Measurements from ENCODE around the gene IGFBP4.
"Not testable (repeated sequence)": the region's sequence is repeated elsewhere in the genome, so short reads cannot be mapped to it uniquely, and the experiment has no call there.

IGFBP4 gene

DNA sequence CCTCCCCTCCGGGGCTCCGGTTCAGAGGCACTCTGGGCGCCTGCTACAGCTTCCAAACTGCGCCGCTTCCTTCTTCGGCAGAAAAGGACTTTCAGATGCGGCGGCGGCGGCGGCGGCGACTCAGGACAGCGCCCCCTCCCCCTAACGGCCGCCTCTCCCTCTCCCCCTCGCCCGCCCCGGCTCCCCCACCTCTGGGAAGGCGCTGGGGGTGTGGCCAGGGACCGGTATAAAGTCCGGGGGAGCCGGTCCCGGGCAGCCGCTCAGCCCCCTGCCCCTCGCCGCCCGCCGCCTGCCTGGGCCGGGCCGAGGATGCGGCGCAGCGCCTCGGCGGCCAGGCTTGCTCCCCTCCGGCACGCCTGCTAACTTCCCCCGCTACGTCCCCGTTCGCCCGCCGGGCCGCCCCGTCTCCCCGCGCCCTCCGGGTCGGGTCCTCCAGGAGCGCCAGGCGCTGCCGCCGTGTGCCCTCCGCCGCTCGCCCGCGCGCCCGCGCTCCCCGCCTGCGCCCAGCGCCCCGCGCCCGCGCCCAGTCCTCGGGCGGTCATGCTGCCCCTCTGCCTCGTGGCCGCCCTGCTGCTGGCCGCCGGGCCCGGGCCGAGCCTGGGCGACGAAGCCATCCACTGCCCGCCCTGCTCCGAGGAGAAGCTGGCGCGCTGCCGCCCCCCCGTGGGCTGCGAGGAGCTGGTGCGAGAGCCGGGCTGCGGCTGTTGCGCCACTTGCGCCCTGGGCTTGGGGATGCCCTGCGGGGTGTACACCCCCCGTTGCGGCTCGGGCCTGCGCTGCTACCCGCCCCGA, at the start of gene IGFBP4:
Gene IGFBP4 (plus strand): TSS at position 255 of the 792 bp plus-strand sequence. CDS start 286 bp downstream, at position 541.
- in situ Hi-C loops (cut with MboI; ENCODE audit: low sequenced_read_pairs) = no loop called here

DNA sequence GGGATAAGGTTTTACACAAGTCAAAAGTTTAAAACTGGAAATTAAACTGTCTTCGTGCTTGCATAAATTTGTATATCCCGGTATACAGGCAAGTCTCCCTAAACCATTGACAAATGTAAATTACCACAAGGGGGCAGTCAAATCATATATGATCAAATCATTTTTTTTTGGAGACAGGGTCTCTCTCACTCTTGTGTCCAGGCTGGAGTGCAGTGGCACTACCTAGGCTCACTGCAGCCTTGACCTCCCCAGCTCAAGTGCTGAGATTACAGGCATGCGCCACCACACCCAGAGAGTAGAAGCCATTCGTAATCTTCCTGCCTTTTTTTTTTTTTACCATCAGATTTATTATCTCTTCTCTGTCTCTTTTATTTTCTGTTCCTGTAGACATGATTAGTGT, 44.1 kb upstream of the IGFBP4 start:
- in situ Hi-C loops (cut with MboI; ENCODE audit: low sequenced_read_pairs) = no loop called here

DNA sequence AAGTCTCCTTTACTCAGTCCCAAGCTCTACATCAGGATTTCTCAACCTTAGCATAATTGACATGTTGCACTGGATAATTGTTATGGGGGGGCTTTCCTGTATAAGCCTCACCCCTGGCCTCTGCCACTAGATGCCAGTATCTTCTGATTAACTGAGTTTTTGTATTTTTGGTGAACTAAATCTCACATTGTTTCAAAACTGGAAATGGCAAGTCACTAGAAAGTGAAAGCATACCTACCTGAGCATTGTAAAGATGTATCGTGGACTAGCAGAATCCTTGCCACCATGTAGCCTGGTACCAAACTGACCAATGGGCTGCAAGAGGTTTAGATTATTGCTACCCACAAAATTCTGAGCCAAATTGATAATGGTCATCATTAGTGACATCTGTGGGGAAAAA, 40.6 kb upstream of the IGFBP4 start:
- in situ Hi-C loops (cut with MboI; ENCODE audit: low sequenced_read_pairs) = no loop called here

DNA sequence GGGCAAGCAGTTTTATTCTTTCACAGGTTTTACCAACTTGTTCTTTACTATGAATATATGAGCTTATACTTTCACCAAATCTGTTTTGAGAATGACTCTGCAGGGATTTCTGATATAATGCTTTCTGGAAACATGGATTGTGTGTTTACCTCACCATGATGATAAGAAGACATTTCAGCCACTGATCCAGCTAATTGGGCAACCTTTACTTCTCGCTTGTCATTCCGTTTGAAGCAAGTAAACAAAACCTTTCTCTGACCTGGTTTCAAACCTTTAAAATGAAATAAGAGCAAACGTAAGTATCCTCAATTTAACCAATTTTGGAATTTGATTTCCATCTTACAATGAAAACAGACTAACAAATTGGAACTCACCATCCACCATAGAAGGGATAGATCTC, 39.2 kb upstream of the IGFBP4 start:
- in situ Hi-C loops (cut with MboI; ENCODE audit: low sequenced_read_pairs) = no loop called here

DNA sequence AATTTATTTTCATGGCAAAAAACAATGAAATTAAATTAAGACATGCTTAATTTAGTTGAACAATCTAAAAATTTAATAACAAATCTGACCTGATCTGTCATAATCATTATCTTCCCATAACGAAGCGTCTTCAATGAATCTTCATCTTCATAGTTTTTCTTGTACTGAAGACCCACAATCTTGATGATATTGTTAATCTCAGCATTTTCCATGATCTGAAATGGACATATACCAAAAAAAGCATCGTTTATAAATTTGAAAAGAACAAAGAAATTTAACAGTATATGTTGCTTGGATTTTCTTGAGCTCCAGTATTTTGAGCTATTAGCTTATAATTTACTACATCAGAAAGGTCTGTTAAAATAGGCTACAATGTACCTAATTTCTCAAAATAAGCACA, 35.8 kb upstream of the IGFBP4 start:
- in situ Hi-C loops (cut with MboI; ENCODE audit: low sequenced_read_pairs) = no loop called here

DNA sequence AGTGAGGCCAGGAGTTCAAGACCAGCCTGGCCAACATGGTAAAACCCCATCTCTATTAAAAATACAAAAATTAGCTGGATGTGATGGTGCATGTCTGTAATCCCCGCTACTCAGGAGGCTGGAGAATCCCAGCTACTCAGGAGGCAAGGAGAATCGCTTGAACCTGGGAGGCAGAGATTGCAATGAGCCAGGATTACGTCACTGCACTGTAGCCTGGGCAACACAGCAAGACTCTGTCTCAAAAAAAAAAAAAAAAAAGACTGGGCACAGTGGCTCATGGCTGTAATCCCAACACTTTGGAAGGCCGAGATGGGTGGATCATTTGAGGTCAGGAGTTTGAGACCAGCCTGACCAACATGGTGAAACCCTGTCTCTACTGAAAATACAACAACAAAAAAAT, 33.7 kb upstream of the IGFBP4 start:
- in situ Hi-C loops (cut with MboI; ENCODE audit: low sequenced_read_pairs) = not testable (repeated sequence)

DNA sequence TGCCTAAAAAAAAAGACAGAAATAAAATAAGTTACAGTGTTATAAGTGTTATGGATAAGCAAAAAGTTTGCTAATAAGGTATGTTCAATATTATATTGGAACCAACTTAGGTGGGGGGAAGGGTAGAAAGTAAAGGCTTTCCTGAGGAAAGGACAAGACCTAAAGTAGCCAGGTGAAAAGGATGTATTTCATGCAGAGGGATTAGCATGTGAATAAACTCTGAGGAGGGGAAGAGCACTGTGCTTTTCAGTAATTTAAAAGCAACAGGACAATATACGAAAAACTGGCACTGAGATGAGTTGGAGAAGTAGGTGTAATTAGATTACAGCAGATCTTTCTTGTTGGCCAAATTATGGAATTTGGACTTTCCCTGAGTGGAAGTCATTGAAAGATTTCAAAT, 33.2 kb upstream of the IGFBP4 start:
- in situ Hi-C loops (cut with MboI; ENCODE audit: low sequenced_read_pairs) = no loop called here

DNA sequence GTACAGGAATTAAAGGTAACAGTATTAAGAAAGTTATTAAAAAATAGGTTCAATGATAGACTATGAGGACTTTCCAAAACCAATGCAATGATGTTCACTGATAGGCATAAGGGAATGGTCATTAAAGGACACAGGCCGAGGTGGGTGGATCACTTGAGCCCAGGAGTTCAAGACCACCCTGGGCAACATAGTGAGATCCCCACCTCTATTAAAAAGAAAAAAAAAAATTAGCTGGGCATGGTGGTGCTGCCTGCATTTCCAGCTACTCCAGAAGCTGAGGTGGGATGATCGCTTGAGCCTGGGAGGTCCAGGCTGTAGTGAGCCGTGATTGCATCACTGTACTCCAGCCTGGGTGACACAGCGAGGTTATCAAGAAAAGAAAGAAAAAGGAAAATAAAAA, 31.4 kb upstream of the IGFBP4 start:
- in situ Hi-C loops (cut with MboI; ENCODE audit: low sequenced_read_pairs) = no loop called here

DNA sequence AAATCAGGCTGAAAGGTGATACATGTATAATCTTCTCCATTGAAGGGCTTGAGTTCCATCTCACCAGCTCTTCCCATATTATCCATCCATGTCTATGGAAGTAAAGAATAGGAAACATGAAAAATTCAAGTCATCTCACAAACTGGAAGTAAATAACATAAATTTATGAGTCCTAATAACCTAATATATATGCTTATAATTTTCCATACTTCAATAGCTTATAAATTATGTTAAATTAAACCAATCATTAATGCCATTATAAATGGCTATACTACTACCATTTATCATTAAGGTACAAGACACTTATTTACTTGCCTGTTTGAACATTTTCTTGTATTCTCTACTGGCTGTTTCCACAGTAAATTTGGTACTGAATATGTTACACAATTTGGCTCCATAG, 30.4 kb upstream of the IGFBP4 start:
- in situ Hi-C loops (cut with MboI; ENCODE audit: low sequenced_read_pairs) = no loop called here

DNA sequence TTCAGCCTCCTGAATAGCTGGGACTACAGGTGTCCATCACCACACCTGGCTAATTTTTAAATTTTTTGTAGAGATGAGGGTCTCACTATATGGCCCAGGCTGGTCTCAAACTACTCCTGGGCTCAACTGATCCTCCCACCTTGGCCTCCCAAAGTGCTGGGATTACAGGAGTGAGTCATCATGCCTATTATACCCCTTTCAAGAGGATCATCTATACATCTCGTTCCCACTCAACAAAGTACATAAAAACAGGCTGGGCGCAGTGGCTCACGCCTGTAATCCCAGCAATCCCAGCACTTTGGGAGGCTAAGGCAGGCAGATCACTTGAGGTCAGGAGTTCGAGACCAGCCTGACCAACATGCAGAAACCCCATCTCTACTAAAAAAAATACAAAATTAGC, 28.9 kb upstream of the IGFBP4 start:
- in situ Hi-C loops (cut with MboI; ENCODE audit: low sequenced_read_pairs) = not testable (repeated sequence)

DNA sequence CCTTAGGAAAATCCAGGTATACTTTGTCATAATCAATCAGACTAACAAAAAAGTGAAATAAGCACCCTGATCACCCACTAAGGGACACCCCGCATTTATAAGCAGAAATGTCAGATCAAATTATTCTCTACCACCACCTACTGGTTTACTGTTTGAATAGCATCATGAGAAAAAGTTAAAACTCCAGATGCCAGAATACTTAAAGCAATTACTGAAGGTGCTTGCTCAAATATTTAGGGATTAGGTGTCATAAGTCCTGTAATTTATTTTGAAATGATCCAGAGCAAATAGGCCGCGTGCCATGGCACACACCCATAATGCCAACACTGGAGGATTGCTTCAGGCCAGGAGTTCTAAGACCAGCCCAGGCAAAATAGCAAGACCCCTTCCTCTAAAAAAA, 27.9 kb upstream of the IGFBP4 start:
- in situ Hi-C loops (cut with MboI; ENCODE audit: low sequenced_read_pairs) = no loop called here

DNA sequence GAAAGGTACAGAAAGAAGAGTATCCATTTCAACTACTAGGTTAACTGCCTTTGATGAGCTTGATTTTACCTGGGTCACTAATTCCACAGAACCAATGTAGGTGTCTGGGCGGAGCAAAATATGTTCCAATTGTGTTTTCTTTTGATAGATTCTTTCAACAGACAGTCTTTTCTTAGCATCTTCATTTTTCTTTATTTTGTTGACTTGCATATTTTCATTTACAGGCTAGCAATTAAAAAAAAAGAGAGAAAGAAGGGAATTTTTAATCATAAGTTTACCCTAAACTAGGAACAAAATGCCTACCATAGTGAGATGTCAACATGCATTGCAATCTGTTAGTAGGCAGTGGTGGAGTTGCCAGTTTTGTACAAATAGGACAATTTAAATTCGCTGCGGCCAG, 26.6 kb upstream of the IGFBP4 start:
- in situ Hi-C loops (cut with MboI; ENCODE audit: low sequenced_read_pairs) = no loop called here

DNA sequence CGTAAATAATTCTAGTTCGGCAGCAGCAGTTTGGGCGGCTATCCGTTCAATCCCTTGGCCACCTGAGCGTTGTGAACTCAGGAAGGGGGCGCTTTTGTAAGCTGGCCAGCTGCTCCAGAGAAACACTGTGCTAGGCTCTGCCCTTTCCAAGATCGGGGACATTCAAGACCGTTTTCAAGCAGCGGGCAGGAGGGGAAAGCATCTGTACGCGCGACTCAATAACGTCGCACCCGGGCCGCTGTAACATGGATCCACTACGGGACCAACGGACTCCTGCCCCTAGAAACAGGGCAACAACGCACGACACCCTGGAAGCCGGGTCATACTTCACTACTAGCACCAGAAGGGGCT, 26.0 kb upstream of the IGFBP4 start:
- in situ Hi-C loops (cut with MboI; ENCODE audit: low sequenced_read_pairs) = no loop called here

DNA sequence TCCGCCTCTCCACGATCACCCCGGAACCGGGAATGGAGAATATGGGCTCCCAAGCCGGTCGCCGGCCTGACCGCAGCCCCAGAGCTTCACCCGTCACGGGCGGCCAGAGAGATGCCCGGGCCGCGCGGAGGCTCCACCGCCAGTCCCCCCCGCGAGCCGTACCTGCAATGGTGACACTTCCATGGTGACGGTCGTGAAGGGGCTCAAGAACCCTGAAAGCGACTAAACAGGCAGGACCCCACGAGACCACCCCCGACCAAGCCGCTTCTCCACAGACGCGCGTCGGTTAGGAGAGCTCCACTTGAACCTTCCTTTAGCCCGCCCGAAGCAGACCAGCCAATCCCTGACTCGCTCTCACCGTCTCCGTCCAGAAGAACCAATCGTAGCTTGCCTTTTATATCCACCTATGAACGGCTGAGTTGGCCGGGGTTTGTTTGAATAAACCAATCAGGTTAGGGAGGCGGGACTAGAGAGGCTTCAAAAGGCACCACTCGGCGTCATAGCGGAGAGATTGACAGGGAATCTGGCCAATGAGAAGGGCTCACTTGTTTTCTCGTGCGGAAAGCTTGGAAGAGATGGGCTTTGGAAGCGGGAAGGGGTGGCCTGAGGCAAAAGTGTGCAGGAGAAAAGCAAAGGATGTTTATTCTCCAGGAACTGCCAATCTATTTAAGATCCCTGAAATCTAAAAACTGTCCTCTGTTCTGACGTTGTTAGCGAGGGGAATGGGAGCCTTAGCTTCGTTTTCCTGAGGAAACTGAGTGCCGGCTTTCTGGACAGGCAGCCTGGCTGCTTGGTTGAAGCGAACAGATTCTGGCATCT, 25.4 kb upstream of the IGFBP4 start, which contains the start of gene TOP2A:
Gene TOP2A (minus strand): TSS at position 288 of the 819 bp plus-strand sequence. CDS start 105 bp downstream, at position 183.
- in situ Hi-C loops (cut with MboI; ENCODE audit: low sequenced_read_pairs) = no loop called here

DNA sequence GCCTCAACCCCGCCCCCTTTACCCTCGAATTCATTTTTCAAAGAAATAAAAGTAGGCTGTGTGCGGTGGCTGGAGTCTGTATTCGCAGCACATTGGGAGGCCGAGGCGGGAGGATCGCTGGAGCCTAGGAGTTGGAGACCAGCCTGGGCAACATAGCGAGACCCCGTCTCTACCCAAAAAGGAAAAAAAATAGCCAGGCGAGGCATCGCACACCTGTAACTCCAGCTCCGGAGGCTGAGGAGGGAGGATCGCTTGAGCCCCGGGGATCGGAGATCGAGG, 24.9 kb upstream of the IGFBP4 start:
- in situ Hi-C loops (cut with MboI; ENCODE audit: low sequenced_read_pairs) = no loop called here

DNA sequence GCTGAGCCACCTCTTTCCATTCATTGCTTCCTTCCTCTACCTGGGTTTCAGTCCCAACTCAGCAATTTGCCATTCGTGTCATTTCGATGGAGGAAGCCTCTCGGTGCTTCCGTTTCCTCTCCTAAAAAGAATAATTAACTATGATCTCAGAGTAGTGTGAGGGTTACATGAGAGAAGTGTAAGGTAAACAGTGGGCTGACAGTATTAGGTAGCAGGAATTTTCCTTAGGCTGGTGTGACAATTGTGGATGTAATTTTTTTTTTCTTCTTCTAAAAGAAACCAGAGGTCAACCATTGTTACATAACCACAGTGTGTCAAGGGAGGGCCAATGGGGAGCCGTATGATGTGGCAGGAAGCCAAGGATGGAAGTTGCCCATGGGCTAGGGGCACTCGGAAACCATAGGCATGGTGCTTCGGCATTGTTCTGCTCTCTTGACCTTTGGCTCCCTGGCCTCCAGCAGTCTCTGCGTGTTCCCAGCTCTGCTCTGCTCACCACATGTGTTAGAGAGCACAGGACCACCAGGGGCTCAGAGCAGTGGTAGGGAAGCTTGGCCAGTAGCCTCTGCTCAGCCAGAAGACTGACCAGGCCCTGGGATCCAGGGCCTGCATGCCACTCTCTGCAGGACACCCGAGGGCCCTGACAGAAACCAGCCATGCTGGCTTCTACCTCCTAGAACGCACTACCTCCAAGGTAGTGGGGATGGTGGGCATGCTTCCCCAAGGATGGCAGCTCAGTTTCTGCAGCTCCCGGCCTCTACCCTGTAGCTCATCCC, 23.5 kb upstream of the IGFBP4 start:
- in situ Hi-C loops (cut with MboI; ENCODE audit: low sequenced_read_pairs) = no loop called here

DNA sequence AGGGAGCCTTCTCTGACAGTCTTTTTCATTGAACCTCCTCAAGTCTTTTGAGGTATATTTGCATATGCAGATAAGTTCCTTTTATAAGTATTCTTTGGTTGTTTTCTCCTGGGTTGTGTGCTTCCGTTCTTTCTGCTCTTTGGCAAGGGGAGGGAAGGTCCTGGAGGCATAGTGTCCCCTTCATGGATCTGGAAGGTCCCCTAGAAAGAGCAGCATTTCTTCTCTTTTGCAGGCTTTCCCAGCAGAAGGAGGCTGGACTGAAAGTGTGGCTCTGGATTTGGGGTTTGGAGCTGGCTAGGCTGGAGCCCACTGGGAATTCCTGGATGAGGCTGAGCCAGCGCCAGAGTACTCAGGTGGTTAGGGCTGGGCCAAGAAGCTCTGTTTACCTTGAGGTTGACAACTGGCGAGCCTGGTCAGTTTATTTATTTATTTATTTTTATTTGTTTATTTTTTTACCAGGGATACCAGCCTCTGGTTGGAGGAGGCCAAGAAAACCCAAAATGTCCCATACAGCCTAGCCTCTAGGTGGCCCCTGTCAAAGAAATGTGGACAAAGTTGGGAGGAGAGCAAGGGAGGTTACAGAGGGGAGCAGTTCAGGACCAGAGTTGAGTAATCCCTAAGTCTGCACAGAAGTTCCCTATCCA, 20.1 kb upstream of the IGFBP4 start:
- in situ Hi-C loops (cut with MboI; ENCODE audit: low sequenced_read_pairs) = no loop called here

DNA sequence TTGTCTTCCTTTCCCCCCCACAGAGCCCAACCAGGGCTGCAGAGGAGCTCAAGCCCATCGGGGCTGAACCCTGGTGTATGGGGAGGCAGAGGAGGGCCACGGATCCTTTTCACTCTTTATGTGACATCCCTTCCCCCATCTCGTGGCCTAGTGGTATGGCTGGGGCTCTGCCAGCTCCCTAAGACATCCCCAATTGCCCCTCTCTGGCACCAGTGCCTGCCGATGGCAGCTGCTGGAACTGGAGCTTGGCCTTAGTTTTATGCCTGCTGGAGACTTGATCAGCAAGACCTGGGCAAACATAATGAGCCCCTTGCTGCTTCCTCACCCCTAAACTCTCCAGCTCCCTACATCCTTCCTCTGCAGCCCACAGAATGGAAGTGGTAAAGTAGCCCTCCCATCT, 17.5 kb upstream of the IGFBP4 start:
- in situ Hi-C loops (cut with MboI; ENCODE audit: low sequenced_read_pairs) = no loop called here

DNA sequence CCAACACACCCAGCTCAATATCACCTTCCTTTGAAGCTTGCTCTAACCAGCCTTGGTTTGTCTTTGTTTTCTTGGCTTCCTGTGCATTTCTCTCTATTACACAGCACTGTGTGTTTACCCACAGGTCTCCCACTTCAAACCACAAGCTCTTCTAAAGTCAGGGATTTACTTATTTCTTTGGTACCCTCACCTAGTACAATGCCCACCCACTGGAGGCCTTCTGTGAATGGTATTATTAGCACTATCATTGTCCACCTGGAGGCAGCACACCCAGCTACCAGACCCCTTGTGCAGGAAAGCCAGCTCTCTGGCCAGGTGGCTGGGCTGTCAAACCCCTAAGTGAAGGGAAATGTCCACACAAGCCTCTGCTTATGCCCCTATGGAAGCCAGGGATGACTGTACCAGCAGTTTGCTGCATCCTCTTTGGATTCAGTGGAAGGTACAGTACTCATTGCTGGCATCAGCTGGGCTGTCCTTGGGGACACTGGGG, 16.2 kb upstream of the IGFBP4 start:
- in situ Hi-C loops (cut with MboI; ENCODE audit: low sequenced_read_pairs) = no loop called here

DNA sequence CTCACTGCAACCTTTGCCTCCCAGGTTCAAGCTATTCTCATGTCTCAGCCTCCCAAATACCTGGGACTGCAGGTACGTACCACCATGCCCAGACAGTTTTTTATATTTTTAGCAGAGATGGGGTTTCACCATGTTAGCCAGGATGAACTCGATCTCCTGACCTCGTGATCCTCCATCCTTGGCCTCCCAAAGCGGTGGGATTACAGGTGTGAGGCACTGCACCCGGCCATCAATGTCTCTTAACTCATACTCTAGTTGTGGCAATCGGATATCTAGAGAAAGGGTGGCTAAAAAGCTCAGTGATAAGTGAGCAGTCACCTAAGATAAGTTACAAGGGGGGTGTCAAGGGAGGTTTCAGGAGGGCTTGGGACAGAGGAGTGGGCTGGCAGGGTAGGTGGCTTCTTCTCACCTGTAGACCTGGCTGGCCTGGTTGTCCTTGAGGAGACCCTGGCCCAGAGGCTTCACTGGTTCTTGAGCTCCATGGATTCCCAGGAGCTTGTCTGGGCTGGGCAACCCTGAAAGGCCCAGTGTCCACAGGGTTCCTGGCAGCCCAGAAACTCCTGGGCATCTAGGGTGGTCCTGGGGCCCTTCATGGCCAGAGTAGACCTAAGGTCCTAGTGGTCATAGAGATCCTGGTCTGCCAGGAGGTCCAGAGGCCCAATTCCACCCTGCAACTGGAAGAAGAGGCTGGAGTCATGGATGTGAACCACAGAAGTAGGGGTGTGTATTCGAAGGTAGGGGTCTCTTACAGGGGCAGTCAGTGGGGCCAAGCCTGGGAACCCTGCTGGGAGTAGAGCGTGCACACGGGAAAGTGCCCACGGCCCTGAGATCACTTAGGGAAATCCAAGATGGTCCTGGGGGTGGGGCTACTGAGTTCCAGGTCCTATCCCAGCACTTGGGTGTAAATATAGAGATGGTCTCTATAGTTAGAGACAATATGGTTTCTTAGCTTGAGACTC, 12.7 kb upstream of the IGFBP4 start:
- in situ Hi-C loops (cut with MboI; ENCODE audit: low sequenced_read_pairs) = no loop called here

All from hTERT RPE-1 (cell line).